ENCODE results near the gene MAP2K5.

DNA sequence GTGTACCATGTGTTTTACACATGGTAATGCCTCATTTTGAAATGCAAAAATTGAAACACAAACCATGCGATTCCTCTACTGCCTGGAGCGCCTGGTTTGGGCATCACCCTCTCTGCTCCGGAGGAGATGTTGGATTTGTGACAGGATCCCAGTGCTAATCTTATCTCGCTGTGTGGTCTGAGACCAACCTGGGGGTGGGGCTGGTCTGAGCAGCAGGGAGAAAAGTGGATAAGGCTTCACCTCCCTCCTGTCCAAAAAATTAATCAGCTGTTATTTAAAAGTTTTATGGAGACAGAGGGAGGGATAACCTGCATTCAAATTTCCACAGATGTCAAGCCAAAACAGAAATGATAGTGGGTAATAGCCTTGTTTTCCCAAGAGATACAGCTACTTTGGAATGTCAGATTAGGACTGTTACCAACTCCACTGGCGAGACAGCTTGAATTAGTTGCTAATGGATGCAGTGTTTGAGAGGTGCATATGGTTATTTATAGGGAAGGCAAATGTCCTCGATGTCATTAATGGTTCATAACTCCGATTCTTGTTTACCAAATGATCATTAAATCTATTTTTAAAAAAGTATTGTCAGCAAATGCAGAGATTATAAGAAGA lies 228.8 kb downstream of the MAP2K5 start:
- TF ChIP-seq, protein P1, sequence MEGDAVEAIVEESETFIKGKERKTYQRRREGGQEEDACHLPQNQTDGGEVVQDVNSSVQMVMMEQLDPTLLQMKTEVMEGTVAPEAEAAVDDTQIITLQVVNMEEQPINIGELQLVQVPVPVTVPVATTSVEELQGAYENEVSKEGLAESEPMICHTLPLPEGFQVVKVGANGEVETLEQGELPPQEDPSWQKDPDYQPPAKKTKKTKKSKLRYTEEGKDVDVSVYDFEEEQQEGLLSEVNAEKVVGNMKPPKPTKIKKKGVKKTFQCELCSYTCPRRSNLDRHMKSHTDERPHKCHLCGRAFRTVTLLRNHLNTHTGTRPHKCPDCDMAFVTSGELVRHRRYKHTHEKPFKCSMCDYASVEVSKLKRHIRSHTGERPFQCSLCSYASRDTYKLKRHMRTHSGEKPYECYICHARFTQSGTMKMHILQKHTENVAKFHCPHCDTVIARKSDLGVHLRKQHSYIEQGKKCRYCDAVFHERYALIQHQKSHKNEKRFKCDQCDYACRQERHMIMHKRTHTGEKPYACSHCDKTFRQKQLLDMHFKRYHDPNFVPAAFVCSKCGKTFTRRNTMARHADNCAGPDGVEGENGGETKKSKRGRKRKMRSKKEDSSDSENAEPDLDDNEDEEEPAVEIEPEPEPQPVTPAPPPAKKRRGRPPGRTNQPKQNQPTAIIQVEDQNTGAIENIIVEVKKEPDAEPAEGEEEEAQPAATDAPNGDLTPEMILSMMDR (IDR thresholded peaks at IDR 0.05): no peak
- no peak for TF ChIP-seq POLR2A (IDR thresholded peaks at IDR 0.05)
